ENCODE results near the gene ABCC10. TPM values are rescaled to one million over a fixed set of nuclear protein-coding genes. Genes with fewer than 3 reads are reported as not detected.

The ABCC10 gene
- polyA plus RNA-seq, 3 donors from 2014 or later: 8.1 to 23.6 (median 11.5) TPM

Other genes starting within 250 kb of the ABCC10 start
- gene CUL9, start 245.3 kb upstream of the ABCC10 start, polyA plus RNA-seq: 1 to 10 TPM; 2.2 to 8.5 (median 4.4) TPM
- 10 to 100 TPM; 23.7 to 36.8 (median 33.6) TPM for gene DNPH1, start 198.1 kb upstream of the ABCC10 start, polyA plus RNA-seq
- gene TTBK1, start 184.1 kb upstream of the ABCC10 start, polyA plus RNA-seq: not detected
- not detected for gene SLC22A7, start 129.3 kb upstream of the ABCC10 start, polyA plus RNA-seq
- 1 to 10 TPM in 1 of 3 donors, under 1 TPM in 2; 0.26 to 1.3 (median 0.35) TPM for gene CRIP3, start 118.7 kb upstream of the ABCC10 start, polyA plus RNA-seq
- 1 to 10 TPM in 2 of 3 donors, under 1 TPM in 1; 0.94 to 9.6 (median 5.7) TPM for gene ZNF318, start 57.9 kb upstream of the ABCC10 start, polyA plus RNA-seq
- under 1 TPM in 1 of 3 donors, not detected in 2; 0.11 TPM for gene DLK2, start 28.0 kb downstream of the ABCC10 start, polyA plus RNA-seq
- 10 to 100 TPM in 1 of 3 donors, 1 to 10 TPM in 2; 2.6 to 10.9 (median 3.4) TPM for gene TJAP1, start 50.0 kb downstream of the ABCC10 start, polyA plus RNA-seq
- gene LRRC73, start 82.8 kb downstream of the ABCC10 start, polyA plus RNA-seq: not detected
- 10 to 100 TPM; 73.7 to 92.2 (median 76.6) TPM for gene YIPF3, start 89.4 kb downstream of the ABCC10 start, polyA plus RNA-seq
- 10 to 100 TPM in 1 of 3 donors, 1 to 10 TPM in 2; 5.7 to 15.5 (median 7.3) TPM for gene POLR1C, start 89.5 kb downstream of the ABCC10 start, polyA plus RNA-seq
- gene XPO5, start 148.5 kb downstream of the ABCC10 start, polyA plus RNA-seq: 10 to 100 TPM in 1 of 3 donors, 1 to 10 TPM in 2; 5.4 to 14.1 (median 9.1) TPM
- 10 to 100 TPM in 1 of 3 donors, 1 to 10 TPM in 1, not detected in 1; 3.9 to 16.8 TPM for gene POLH, start 148.6 kb downstream of the ABCC10 start, polyA plus RNA-seq
- 1 to 10 TPM; 3.6 to 4.9 (median 4.3) TPM for gene GTPBP2, start 201.7 kb downstream of the ABCC10 start, polyA plus RNA-seq
- gene MAD2L1BP, start 208.3 kb downstream of the ABCC10 start, polyA plus RNA-seq: 10 to 100 TPM; 23.7 to 30.4 (median 28.3) TPM
- under 1 TPM; 0.55 to 0.86 (median 0.76) TPM for gene RSPH9, start 217.5 kb downstream of the ABCC10 start, polyA plus RNA-seq

All from immature natural killer cell (primary cell).